ENCODE data around the gene TIAM1.
A peak's percentile ranks its signal among the peaks of the same experiment; 100 is the strongest.

Gene TIAM1

DNA sequence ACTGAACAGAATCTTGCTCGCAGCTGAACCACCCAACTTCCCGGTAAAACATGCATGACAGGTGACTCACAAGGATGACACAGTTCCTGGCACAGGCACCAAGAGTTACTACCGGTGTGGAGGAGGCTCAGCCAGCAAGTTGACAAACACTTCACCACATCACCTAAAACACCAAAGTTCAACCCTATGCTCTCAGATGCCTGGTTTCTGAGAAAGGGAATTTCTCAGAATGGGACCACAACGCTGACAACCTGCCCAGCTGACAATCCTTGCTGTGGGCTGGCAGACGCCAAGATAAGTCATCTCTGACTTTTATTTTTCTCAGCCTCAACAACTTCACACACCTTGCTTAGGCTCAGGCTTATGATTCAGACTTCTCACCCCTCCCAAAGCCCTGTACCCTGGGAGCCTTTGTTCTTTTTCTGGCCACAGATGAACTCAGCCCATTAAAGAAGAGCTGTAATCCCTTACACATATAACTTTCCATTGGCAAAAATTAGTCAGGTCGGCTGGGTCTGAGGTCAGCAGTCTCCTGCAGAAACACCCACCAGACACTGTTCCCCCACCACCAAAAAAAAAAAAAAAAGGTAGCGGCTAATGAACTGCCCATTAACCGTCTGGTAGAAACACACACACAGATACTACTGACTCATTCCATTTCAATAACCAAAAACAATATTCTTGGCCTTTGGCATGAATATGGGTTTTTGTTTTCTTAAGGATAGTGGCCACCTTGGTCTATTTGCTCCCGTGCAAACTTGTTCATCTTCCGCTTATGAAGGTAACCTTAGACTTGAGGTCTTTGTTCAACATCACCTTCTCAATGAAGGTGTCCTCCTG is 10.8 kb upstream of the TIAM1 start:
- DNase-seq: peak; percentile 96

DNA sequence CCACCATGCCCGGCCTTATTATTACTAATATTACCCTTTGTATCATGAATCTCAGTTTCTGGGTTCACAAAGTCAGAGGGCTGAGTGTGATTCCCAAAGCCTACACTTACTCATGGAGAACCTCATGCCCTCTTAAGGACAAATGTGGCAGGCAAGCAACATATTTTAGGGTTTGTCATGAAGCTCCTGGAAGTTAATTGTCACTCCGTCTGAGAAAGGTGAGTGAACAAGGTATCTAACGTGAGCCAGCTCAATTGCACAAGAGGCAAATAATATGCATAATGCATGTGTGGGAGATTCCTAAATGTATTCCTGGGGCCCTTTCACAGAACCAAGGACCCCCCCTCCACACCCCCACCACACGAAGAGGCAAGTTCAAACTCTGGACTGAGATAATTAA is 10.1 kb upstream of the TIAM1 start:
- peak; percentile 24 for DNase-seq

DNA sequence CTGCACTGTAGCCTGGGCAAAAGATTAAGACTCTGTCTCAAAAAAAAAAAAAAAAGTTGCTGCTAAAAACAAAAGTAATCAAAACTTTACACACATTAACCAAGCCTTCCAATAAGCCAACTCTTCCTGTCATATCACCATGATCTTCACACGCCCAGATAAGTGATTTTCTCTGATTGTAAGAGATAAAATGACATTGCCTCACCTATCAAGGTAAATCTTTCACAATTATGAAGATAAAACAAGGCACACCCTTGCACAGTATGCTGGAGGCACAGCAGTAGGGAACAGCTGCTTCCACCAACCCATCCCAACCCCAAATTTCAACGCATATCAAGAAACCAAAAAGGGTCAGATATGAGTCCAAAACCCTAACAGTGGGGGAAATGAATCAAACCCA is 8.8 kb upstream of the TIAM1 start:
- peak; percentile 55 for DNase-seq

DNA sequence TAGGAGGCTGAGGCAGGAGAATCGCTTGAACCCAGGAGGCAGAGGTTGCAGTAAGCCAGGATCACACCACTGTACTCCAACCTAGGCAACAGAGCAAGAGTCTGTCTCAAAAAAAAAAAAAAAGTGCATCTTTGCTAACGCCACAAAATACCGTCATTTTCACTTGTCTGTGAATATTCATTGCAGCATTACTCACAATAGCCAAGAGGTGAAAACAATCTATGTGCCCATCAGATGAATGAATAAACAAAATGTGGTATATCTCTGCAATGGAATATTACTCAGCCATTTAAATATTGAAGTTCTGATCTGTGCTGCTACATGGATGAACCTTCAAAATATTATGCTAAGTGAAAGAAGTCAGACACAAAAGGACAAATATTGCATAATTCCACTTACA is 7.9 kb upstream of the TIAM1 start:
- DNase-seq: peak; percentile 43

DNA sequence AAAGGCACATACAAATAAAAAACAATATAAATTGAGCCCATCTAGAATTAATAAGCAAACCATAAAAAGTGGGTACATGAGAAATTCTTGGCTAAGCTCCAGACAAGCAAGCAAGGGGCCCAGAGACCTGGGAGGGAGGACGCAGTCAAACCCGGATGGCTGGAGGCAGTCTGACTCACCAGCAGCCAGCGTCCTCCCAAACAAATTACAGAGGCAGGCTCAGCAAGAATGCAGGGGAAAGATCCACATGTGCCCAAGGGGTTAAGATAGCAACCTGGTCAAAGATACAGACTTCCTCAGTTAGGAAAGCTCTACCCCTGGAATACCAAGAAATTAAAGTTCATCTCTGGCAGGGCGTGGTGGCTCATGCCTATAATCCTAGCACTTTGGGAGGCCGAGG is 7.4 kb upstream of the TIAM1 start:
- no peak for DNase-seq

DNA sequence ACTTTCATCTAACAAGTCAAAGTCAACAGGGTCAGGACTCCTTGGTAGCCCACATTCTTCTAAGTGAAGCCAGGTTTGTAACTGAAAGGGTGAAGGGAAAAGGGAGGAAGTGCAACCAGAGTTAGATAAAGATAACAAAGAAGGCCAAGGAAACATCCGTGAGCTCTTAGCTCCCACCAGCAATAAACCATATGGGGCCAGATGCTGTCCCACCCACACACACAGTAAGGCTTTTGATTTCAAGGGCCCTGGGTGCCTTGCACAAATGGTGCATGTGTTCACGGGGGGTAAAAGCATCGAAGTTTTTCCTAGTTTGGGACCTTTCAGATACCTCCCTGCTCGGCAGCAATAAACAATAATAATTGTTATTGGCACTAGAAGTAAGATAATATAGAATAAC is 5.1 kb upstream of the TIAM1 start:
- no peak for DNase-seq

DNA sequence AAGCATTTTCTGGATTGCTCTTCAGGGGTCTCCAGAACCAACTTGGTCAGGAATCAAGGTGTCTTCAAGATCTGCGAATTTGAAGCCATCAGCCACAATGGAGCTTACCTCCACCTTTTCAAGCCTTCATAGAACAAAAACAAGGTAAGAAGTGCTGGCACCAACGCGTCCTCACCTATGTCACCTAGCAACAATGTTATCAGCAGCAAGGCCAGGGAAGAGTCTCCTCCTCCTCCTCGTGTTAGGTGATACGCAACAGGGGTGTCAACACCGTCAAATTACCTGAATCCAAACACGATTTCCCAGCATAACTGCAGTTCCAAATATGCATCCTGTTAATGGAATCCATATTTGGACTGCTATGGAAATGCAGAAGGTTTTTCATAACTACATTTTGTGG is 4.1 kb upstream of the TIAM1 start:
- no peak for DNase-seq

DNA sequence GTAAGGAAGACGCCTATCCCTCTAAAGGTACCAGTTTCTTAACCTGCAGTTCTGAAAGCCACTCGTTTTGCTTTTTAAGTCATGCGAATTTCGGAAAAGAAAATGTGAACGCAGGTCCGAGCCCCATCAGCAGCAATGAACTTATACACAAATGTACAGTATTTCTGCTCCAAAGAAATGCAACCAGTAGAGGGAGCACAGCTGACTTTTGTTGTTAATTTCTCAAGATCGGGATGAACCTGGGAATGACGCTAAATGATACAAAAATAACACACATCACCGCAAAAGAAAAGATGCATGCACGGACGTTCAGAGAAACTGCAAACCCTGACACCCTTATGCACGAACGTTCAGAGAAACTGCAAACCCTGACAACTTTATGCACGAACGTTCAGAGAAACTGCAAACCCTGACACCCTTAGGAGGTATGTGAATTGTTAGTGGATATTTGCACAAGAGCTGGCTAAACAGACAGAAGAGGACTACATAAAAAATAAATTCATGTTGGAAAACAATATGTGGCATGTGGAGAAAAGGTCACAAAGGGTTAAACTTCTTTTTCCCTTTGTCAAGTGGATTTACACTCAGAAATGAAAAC is 3.5 kb upstream of the TIAM1 start:
- DNase-seq: no peak

DNA sequence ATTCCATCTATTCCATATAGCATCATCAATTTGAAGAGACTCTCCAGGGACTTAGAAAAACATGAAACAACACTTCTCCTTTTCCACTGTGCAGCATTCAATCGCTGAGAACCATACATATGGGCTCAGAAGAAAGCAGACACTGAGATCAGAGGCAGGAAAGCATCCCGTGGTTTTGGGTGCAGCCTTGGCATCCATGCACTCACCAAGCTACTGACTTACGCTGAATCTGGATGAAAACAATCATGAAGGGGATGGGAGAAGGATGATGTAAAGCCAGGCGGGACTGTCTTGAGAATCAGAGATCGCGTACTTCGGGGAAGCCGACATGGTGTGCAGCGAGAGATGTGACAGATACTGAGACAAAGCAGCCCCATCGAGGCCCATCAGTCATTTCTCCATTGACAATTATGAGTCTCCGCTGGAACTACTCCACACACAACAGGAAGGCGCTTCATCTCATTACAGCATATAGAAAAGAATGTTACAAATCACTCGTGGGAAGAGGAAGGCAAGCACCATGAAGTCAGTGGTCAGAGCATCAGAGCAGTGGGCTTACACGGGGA is 2.3 kb upstream of the TIAM1 start:
- no peak for DNase-seq

DNA sequence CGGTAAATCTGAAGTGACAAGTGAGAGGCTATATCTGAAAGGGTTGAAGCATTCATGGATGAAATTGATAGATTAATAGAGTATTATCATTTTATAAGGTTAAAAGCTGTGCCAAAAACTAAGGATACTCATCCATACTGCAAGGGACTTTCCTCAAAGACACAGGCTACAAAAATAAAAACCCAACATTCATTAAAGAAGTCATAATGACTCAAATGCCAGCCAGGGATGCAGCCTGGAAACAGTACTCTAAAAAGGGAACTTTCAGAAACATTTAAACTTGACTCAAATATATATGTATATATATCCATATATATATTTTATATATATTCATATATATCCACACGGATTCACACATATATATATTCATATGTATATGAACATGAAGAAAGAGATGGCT is 1.1 kb upstream of the TIAM1 start:
- no peak for DNase-seq

DNA sequence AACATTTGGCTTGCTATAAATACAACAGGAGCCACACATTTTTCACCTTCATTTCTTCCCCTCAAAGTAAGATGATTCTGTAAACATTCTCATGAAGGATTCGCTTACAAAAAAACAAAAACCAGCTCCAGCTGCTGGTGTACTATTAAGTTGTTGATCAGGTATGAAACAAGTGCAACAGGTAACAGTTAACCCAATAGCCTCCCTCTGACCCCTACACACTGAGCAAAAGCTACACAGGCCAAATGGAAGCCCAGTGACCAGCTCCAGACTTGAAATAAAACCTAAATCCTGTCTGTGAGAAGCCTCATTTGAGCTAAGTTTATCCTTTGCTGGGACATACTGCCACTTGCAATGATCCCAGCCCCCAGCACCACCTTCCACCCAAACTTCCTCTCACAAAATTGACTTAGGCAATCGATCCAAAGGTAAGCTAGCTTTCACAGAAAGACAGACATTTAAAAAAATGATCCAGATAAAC is 991 bp downstream of the TIAM1 start:
- DNase-seq: no peak

DNA sequence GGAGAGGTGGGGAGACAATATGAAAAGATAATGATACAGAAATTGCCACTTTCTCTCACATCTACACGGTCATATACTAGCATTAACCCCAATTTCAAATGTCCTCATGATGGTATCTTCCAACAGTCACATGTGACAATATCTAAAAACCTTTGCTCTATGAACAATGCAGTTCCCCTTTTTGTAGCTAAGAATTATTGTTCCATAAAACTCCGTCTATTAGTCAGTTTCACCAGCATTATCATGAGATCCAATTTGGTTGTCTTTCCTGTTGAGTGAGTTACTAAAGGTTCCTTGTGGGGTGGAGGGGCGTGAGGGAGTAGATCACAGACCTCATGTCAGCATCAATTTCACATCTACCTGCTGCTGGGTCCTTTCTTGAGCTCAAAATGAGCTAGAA is 1.7 kb downstream of the TIAM1 start:
- DNase-seq: no peak

DNA sequence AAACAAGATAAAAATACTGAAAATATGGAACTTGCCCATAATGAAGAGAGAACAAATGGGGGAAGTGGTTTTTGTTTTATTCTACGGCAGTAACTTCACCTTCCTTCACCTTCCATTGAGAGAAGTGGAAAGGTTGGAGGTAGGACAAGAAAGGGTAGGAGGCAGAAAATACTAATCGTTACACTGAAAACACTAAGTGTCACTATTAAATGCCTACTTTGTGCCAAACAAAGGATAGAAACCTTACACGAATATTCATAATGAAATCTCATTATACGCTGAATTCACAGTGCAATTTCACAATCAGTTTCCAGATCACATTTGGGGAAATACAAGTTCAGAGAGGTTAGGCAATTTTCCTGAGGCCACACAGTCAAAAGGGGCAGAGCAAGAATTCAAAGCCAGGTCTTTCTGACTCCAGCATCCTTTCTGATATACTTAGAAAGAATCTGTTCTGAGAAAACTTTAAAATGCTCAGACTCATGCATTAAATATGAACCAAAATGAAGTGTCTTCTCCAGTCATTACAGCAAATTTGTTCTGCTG is 3.0 kb downstream of the TIAM1 start:
- no peak for DNase-seq

DNA sequence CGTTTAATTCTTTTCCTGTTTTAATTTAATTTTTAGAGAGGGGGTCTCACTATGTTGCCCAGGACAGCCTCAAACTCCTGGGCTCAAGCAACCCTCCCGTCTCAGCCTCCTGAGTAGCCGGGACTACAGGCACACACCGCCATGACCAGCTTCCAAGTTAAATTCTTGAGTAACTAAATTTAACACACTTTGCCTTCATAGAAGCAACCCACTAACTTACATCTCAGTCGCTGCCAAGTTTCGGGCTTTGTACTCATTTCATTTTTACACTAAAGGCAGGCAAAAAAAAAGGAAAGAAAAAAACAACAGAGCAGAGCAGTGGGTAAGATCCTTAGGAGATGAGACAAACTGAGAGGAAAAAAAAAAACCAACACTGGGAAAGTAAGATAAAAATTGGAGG is 3.5 kb downstream of the TIAM1 start:
- DNase-seq: no peak

DNA sequence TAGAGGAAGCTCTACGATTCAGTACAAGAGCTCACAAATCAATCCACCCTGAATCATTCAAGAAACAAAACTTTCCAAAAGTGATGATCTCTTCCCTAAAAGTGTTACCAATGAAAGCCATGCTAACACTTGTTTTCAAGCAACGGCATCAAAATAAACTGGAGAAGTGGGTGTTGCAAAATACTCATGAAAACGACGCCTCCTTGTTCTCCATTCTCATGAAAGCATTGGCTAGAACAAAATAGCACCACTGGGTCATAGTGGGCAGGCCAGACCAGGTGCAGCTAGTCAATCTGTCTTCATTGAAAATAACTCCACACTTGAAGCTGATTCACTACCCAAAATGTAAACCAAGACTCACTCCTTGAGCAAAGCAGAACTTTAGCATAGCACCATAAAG is 4.3 kb downstream of the TIAM1 start:
- no peak for DNase-seq

DNA sequence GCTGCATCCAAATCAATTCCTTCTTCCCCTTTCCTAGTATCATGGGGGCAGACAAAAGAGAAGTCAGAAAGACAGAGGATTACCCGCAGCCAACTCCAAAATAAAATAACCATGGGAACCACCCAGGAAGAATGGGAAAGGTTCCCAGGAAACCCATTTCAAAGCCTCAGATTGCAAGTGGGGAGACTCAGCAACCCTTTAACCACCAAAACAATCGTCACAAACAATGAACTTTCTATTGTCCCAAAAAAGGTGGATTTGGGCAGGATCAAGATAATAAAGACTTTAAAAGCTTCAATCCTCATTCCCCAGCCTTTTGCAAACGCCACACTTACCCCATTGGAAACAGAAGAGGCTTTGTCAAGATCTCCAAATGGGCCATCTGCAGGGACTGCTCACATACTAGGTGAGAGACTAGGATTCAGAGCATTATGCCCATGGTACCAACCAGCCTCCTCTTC is 5.1 kb downstream of the TIAM1 start:
- DNase-seq: no peak

DNA sequence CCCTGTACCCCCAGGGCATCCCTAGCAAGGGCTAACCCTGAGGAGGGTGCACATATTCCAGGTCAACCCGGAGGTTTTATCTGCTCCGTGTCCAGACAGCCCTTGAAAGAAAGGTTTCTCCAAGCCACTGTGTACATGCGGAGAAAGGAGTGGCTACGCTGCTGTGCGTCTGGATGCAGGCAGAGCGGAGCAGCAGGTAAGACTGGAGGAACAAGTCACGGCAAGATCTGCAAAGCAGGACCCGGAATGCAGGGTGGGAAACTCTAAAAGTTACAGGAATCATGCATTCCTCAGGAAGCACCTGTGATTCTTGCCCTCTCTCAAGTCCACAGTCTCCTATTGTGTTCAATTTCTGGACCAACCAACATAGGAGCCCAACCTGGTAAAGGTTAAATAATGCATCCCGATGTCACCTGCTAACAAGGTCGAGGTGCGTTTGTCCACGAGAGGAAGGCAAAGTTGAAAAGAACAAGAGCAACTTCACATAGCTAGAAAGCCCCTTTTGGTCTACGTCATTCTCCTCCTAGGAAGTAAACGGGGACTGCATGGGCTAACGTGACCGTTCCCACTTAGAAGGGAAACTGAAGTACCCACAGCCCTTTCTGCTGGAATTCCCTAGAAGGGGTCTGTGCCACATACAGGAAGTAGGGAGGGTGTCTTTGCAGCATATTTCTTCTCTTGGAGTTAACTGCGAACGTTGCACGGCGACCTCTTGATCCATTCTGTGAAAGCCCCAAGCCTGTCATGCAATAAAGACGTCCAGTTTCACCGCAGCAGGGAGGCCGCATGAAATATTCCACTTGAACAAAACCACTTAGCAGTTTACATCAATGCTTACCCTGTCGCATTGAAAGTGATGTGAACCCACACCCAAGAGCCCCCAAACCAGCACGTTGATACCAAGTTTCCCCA is 5.8 kb downstream of the TIAM1 start:
- no peak for DNase-seq

DNA sequence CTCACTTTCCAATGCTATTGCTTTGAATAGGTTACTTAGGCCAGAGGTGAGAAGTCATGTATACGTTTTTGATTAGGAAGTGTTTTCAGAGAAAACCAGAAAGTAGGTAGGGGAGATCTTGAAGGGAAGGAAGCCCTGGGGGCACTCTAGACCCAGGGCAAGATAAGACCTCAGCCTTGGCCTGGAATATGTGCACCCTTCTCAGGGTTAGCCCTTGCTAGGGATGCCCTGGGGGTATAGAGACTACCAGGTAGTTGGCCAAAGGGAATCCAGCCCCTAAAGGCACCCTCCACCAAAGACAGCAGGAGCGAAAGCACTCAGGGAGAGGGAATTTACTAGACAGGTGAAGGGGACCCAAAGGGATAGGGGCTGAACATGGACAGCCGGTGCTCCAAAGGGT is 7.0 kb downstream of the TIAM1 start:
- no peak for DNase-seq

DNA sequence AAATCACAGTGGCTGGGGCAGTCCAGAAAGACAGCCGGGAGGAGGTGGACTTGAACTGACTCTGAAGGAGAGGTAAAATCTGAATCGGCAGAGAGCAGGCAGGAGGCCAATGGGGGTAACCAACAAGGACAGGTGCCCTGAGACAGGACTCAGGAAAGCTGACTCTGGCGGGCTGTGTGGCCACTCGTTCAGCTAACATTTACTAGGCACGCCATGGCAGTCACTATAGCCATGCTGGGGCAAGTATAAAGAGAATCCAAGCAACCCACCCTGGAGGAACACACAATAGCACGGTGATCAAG is 7.4 kb downstream of the TIAM1 start:
- DNase-seq: no peak

DNA sequence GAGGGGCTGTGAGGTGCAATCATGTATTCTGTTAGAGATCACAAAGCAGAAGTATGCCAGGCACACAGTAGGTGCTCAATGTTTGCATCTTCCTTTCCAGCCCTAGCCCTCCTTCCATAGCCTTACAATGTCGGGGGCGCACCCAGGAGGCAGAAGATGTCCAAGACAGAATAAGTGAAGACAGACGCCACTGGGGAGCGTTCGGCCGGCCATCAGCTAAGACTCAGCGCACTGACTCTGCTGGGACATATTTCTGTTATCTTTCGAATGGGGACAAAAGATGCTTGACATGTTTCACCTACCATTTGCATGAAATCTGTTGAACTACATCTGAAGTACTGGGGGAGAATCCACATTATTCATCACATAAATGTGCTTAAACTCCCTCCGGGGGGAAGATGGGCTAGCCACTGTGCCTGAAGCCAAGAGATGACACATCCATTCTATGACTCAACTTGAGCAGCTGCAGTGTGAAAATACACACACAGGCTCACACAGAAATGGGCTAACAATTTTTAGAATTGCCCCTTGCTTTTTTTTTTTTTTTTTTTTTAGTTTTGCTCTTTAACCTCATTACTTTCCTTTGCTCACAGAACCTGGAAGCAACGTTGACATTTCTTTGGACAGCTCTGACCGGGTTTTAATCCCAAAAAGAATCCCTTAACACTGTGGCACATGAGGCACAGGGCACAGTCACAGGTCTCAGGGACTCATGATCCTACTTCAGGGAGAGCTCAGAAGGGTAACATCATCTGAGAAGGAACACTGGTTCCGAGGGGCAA is 7.9 kb downstream of the TIAM1 start:
- peak; percentile 44 for DNase-seq

DNA sequence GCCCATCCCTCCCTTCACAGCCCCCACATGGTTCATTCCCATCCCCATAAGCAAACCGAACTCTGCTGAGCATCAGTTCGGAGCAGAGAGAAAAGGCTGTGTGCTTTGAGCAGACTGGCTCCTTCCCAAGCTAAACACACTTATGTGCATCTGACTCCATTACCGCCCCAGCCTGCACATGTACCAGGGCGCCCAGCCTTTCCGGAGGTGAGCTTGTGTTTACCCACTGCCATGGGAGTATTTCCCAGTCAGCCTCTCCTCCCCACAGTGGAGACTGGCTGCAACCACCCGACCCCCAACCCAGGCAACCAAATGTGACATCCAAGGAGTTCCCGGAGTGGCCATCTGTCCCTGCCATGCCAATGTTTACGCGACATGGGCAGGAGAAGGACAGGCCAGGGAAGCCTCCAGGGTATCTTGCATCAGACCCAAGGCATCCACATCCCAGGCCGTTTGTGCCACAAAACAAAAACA is 9.4 kb downstream of the TIAM1 start:
- no peak for DNase-seq

DNA sequence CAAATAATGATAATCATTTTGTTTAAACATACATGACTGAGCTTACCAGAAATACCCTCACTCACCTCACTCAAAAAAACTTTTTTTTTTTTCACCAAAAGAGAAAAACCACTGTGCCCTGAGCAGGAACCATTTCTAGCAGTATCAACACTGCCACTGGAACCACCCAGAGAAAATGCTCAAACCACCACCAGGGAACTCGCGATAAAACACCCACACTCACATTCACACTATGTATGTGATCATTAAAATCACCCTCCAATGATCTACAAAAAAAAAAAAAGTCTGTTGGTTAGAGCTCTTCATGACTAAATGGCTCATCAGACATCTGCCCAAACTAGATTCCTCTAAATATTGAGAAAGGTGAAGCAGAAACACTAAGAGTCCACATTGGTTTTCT is 11.5 kb downstream of the TIAM1 start:
- no peak for DNase-seq

All from CD4-positive, alpha-beta T cell treated with Interleukin-4 for 4 hours (primary cell).